Testis (tissue), 2 donors: ENCODE data around the gene TYW1B.
"Not testable (repeated sequence)": the region's sequence is repeated elsewhere in the genome, so short reads cannot be mapped to it uniquely, and the experiment has no call there.

Experiments used
- CTCF ChIP-seq, 3 experiments: fragments of 450-650 bp in 2 of 3; fragments of 200-600 bp in 1 of 3; sonication (generic) in 1 of 3; IDR thresholded peaks; one replicate each; pipeline ENCODE4 v1.5.1; 2016 to 2019; ENCODE audit warnings: antibody characterized with exemption in 3 of 3, mild to moderate bottlenecking in 2 of 3, moderate library complexity in 1 of 3
- POLR2A ChIP-seq: fragments of 450-650 bp; IDR thresholded peaks from one replicate; pipeline ENCODE4 v1.6.1; 2017; ENCODE audit warnings: antibody characterized with exemption, mild to moderate bottlenecking, moderate library complexity

- not testable (repeated sequence) for TF ChIP-seq CTCF (IDR thresholded peaks at IDR 0.05); POLR2A
Measured at GRCh38 chr7:72561988-72562387, 266.0 kb downstream of the TYW1B start.
